OCI-LY1 (cell line): ENCODE results near the gene SLC9A8.
"Not testable (repeated sequence)": the region's sequence is repeated elsewhere in the genome, so short reads cannot be mapped to it uniquely, and the experiment has no call there.

ENCODE experiments used
- H2AFZ ChIP-seq: fragments of 200-600 bp; sonication (generic), shearing (Covaris generic); 2 replicates; pipeline ENCODE4 v1.6.0; 2014; ENCODE audit warnings: antibody characterized with exemption, mild to moderate bottlenecking, low read length
- H3F3A ChIP-seq: fragments of 200-600 bp; sonication (generic), shearing (Covaris generic); 2 replicates; pipeline ENCODE4 v1.6.0; 2014; ENCODE audit warnings: mild to moderate bottlenecking, antibody characterized with exemption, low read length, moderate library complexity; ENCODE audit not compliant: insufficient read depth
- H3K27ac ChIP-seq: fragments of 200-600 bp; sonication (generic); 2 replicates; pipeline ENCODE4 v1.5.1; 2014; ENCODE audit warnings: low read length, mixed run types, mild to moderate bottlenecking, low read depth; ENCODE audit not compliant: poor library complexity, severe bottlenecking
- H3K27me3 ChIP-seq: fragments of 200-600 bp; sonication (generic); 2 replicates; pipeline ENCODE4 v1.6.0; 2014; ENCODE audit warnings: antibody characterized with exemption, mild to moderate bottlenecking, low read length, moderate library complexity; ENCODE audit not compliant: insufficient read depth
- H3K36me3 ChIP-seq: fragments of 200-600 bp; sonication (generic); 2 replicates; pipeline ENCODE4 v1.6.1; 2014; ENCODE audit warnings: mild to moderate bottlenecking, antibody characterized with exemption, low read length, moderate library complexity, mixed read lengths; ENCODE audit not compliant: insufficient read depth
- H3K4me1 ChIP-seq: fragments of 200-600 bp; sonication (generic); 2 replicates; pipeline ENCODE4 v1.5.1; 2014; ENCODE audit warnings: mild to moderate bottlenecking, low read length, moderate library complexity; ENCODE audit not compliant: insufficient read depth, severe bottlenecking
- H3K4me2 ChIP-seq: fragments of 200-600 bp; sonication (generic), shearing (Covaris generic); 2 replicates; pipeline ENCODE4 v1.6.1; 2014; ENCODE audit warnings: low read length
- H3K4me3 ChIP-seq: fragments of 200-600 bp; sonication (generic); 2 replicates; pipeline ENCODE4 v1.5.1; 2014; ENCODE audit warnings: low read length, low read depth, mild to moderate bottlenecking, mixed read lengths; ENCODE audit not compliant: poor library complexity, severe bottlenecking
- H3K79me2 ChIP-seq: fragments of 200-600 bp; shearing (Covaris generic); 2 replicates; pipeline ENCODE4 v1.6.1; 2016; ENCODE audit warnings: mixed run types, low read length, mixed read lengths; ENCODE audit not compliant: insufficient read depth
- H3K9ac ChIP-seq: fragments of 200-600 bp; sonication (generic), shearing (Covaris generic); 2 replicates; pipeline ENCODE4 v1.6.1; 2014; ENCODE audit warnings: mild to moderate bottlenecking, low read length, mixed read lengths
- H3K9me2 ChIP-seq: fragments of 200-600 bp; sonication (generic), shearing (Covaris generic); 2 replicates; pipeline ENCODE4 v1.6.1; 2014; ENCODE audit warnings: low read depth, mild to moderate bottlenecking, low read length, mixed read lengths
- H3K9me3 ChIP-seq: fragments of 200-600 bp; shearing (Covaris generic); 2 replicates; pipeline ENCODE4 v1.6.1; 2014; ENCODE audit warnings: low read length, mixed read lengths
- H4K20me1 ChIP-seq: fragments of 200-600 bp; sonication (generic), shearing (Covaris generic); 2 replicates; pipeline ENCODE4 v1.6.0; 2016; ENCODE audit warnings: mild to moderate bottlenecking, low read length; ENCODE audit not compliant: insufficient read depth
- CTCF ChIP-seq: fragments of 200-600 bp; sonication (generic), shearing (Covaris generic); IDR thresholded peaks from 2 replicates; pipeline ENCODE4 v1.5.1; 2017; ENCODE audit warnings: mild to moderate bottlenecking, antibody characterized with exemption, low read length, moderate library complexity, mixed read lengths
- EZH2 ChIP-seq: fragments of 200-600 bp; sonication (generic), shearing (Covaris generic); IDR thresholded peaks from 2 replicates; pipeline ENCODE4 v1.8.0; 2017; ENCODE audit warnings: borderline replicate concordance, mixed run types, mild to moderate bottlenecking, antibody characterized with exemption, low read length, moderate library complexity, mixed read lengths

SLC9A8 gene

GRCh38 chr20:49799698-49800097 is 12.9 kb upstream of the SLC9A8 start:
- H3K36me3 ChIP-seq, result no peaks in the 10 kb centered on the region
- no peak for TF ChIP-seq EZH2
- TF ChIP-seq CTCF, result no peak
- no peak overlapping the region for H2AFZ ChIP-seq
- H4K20me1 ChIP-seq, result no peaks in the 10 kb centered on the region
- H3F3A ChIP-seq, result no peaks in the 10 kb centered on the region
- H3K9me2 ChIP-seq, result no peaks in the 10 kb centered on the region
- no peak overlapping the region for H3K4me3 ChIP-seq
- H3K27ac ChIP-seq, result no peak overlapping the region
- no peaks in the 10 kb centered on the region for H3K27me3 ChIP-seq
- no peak overlapping the region for H3K4me2 ChIP-seq
- H3K79me2 ChIP-seq, result no peaks in the 10 kb centered on the region
- peaks cover 29% of the 10 kb centered on the region for H3K4me1 ChIP-seq
- no peak overlapping the region for H3K9ac ChIP-seq
- H3K9me3 ChIP-seq, result no peaks in the 10 kb centered on the region; the same call in 1 of the 2 replicates

- no peak overlapping the region for H3K27ac ChIP-seq
- no peak overlapping the region for H2AFZ ChIP-seq
- H3K4me1 ChIP-seq, result peaks cover 35% of the 10 kb centered on the region
- TF ChIP-seq CTCF, result no peak
- TF ChIP-seq EZH2, result no peak
- H3K9me3 ChIP-seq, result no peaks in the 10 kb centered on the region; the same call in 1 of the 2 replicates
- no peak overlapping the region for H3K4me2 ChIP-seq
- H3F3A ChIP-seq, result no peaks in the 10 kb centered on the region
- H4K20me1 ChIP-seq, result no peaks in the 10 kb centered on the region
- no peaks in the 10 kb centered on the region for H3K27me3 ChIP-seq
- H3K36me3 ChIP-seq, result no peaks in the 10 kb centered on the region
- no peaks in the 10 kb centered on the region for H3K79me2 ChIP-seq
- H3K4me3 ChIP-seq, result no peak overlapping the region
- H3K9ac ChIP-seq, result no peak overlapping the region
- H3K9me2 ChIP-seq, result no peaks in the 10 kb centered on the region
These were observed 9.2 kb upstream of the SLC9A8 start for GRCh38 chr20:49803418-49803817.

DNA sequence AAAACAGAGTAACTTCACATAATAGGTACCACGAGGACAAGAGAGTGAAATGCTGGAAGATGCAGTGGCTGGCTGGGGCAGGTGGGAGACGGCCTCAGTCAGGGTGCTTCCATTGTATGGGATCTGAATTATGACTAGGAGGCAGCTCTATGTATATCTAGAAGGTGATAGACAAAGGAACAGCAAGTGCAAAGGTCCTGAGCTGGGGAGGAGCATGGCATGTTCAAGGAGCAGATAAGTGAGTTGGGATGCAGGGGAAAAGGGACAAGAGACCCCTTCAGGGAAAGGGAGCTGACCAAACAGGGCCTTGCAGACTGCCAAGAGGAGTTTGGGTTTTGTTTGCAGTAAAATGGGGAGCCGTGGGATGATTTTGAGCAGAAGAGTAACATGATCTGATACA is 8.3 kb upstream of the SLC9A8 start:
- H3K4me3 ChIP-seq, result no peak overlapping the region
- no peak overlapping the region for H2AFZ ChIP-seq
- H3K4me1 ChIP-seq, result peaks cover 41% of the 10 kb centered on the region
- no peaks in the 10 kb centered on the region; the same call in 1 of the 2 replicates for H3K9me3 ChIP-seq
- no peaks in the 10 kb centered on the region for H3K27me3 ChIP-seq
- peak overlapping the region; percentile 74 for H3K27ac ChIP-seq
- H3K79me2 ChIP-seq, result no peaks in the 10 kb centered on the region
- no peaks in the 10 kb centered on the region for H3F3A ChIP-seq
- TF ChIP-seq CTCF (no peak), EZH2 (no peak)
- no peaks in the 10 kb centered on the region for H4K20me1 ChIP-seq
- H3K4me2 ChIP-seq, result no peak overlapping the region
- H3K36me3 ChIP-seq, result no peaks in the 10 kb centered on the region
- no peak overlapping the region for H3K9ac ChIP-seq
- H3K9me2 ChIP-seq, result no peaks in the 10 kb centered on the region

DNA sequence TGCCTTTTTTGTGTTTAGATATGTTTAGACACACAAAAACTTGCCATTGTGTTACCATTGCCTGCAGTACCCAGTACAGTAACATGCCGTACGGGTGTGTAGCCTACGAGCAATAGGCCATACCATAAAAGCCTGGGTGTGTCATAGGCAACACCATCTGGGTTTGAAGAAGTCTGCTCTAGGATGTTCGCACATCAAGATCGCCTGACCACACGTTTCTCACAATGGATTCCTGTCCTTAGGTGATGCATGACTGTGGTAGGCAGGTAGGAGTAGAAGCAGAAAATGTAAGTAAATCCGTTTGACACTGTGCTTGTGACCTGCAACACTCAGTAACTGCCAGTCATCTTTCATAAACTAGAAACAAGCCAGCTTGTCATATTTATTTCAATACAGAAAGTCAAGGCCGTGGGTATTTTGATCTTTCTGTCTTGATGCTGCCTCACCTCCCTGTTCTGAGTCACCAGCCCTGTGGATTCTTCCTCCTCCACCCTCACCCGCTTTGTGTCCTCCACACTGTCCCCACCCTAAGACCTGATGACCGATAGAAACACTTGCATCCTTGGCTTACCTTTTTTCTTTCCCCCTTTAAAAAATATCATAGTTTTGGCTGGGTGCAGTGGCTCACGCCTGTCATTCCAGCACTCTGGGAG is 7.3 kb upstream of the SLC9A8 start:
- H3K4me3 ChIP-seq, H3F3A ChIP-seq, H3K27me3 ChIP-seq, H3K79me2 ChIP-seq, H3K4me2 ChIP-seq, H4K20me1 ChIP-seq, H3K9me2 ChIP-seq, H3K36me3 ChIP-seq, H3K9me3 ChIP-seq: not testable (repeated sequence)
- Histone ChIP-seq H3K27ac (peak overlapping the region; percentile 74), H3K9ac (0 out of 2 replicates have a peak overlapping the region, but pooled peaks have one; percentile 16), H2AFZ (0 out of 2 replicates have a peak overlapping the region, but pooled peaks have one; percentile 23), H3K4me1 (peaks cover 41% of the 10 kb centered on the region)
